ENCODE results near the gene CD274.

CD274 gene

DNA sequence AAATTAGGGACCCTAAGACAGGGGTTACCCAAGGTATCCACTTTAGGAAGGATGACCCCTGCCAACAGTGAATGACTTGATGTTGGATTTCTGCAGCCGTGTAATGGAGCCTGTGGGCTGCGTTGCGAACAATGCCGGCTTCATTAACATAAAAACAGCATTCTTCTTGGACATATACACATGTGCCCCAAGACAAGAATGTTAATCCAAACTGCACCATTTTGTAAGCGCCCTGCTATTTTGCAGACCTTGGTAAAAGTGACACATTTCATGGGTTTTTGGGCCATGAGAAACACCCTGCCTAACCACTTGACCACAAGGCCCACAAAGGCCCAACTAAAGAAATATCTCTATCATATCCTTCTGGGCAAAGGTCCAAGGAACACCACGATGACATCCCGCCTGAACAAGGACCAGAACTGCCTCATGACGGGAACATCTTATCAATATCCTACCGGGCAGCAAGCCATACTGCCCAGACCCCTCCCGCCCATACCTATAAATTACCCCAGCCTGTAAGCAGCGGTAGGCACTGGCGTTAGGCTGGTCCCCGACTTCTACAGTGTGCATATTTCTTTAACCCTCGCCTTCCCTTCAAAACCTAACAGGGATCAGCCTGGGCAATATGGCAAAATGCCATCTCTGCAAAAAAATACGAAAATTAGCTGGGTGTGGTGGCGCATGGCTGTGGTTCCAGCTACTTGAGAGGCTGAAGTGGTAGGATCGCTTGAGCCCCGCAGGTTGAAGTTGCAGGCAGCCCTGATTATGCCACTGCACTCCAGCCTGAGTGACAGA, 50.3 kb downstream of the CD274 start:
- H3K4me2 ChIP-seq (ENCODE audit: low read length), result no peak overlapping the region
- no peaks in the 10 kb centered on the region for H3K27me3 ChIP-seq (ENCODE audit: insufficient read depth, low read length)
- no peak overlapping the region for H3K9ac ChIP-seq (ENCODE audit: low read length)
- H3K4me1 ChIP-seq (ENCODE audit: insufficient read depth, low read length, severe bottlenecking), result no peaks in the 10 kb centered on the region
- no peak overlapping the region for H2AFZ ChIP-seq (ENCODE audit: low read length)
- peaks cover 2% of the 10 kb centered on the region; the same call in 1 of the 2 replicates for H3K9me3 ChIP-seq (ENCODE audit: low read length)
- no peaks in the 10 kb centered on the region for H3F3A ChIP-seq (ENCODE audit: insufficient read depth, low read length)
- no peaks in the 10 kb centered on the region for H3K9me2 ChIP-seq (ENCODE audit: low read depth, low read length)
- TF ChIP-seq, protein P1, sequence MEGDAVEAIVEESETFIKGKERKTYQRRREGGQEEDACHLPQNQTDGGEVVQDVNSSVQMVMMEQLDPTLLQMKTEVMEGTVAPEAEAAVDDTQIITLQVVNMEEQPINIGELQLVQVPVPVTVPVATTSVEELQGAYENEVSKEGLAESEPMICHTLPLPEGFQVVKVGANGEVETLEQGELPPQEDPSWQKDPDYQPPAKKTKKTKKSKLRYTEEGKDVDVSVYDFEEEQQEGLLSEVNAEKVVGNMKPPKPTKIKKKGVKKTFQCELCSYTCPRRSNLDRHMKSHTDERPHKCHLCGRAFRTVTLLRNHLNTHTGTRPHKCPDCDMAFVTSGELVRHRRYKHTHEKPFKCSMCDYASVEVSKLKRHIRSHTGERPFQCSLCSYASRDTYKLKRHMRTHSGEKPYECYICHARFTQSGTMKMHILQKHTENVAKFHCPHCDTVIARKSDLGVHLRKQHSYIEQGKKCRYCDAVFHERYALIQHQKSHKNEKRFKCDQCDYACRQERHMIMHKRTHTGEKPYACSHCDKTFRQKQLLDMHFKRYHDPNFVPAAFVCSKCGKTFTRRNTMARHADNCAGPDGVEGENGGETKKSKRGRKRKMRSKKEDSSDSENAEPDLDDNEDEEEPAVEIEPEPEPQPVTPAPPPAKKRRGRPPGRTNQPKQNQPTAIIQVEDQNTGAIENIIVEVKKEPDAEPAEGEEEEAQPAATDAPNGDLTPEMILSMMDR (IDR thresholded peaks at IDR 0.05; ENCODE audit: low read length), result no peak
- TF ChIP-seq EZH2 (IDR thresholded peaks at IDR 0.05; ENCODE audit: borderline replicate concordance, low read length), result no peak
- no peaks in the 10 kb centered on the region for H3K36me3 ChIP-seq (ENCODE audit: insufficient read depth, low read length)
- no peak overlapping the region for H3K4me3 ChIP-seq (ENCODE audit: low read depth, low read length, poor library complexity, severe bottlenecking)
- no peaks in the 10 kb centered on the region for H3K79me2 ChIP-seq (ENCODE audit: insufficient read depth, low read length)
- no peak overlapping the region for H3K27ac ChIP-seq (ENCODE audit: low read depth, low read length, poor library complexity, severe bottlenecking)
- H4K20me1 ChIP-seq (ENCODE audit: insufficient read depth, low read length), result no peaks in the 10 kb centered on the region

- no peaks in the 10 kb centered on the region for H3K27me3 ChIP-seq (ENCODE audit: insufficient read depth, low read length)
- no peaks in the 10 kb centered on the region for H3F3A ChIP-seq (ENCODE audit: insufficient read depth, low read length)
- H3K36me3 ChIP-seq (ENCODE audit: insufficient read depth, low read length), result no peaks in the 10 kb centered on the region
- H3K4me2 ChIP-seq (ENCODE audit: low read length), result no peak overlapping the region
- no peak overlapping the region for H2AFZ ChIP-seq (ENCODE audit: low read length)
- TF ChIP-seq, protein P1 (IDR thresholded peaks at IDR 0.05; ENCODE audit: low read length), result no peak
- no peak for TF ChIP-seq EZH2 (IDR thresholded peaks at IDR 0.05; ENCODE audit: borderline replicate concordance, low read length)
- H3K9ac ChIP-seq (ENCODE audit: low read length), result no peak overlapping the region
- H3K9me2 ChIP-seq (ENCODE audit: low read depth, low read length), result no peaks in the 10 kb centered on the region
- no peaks in the 10 kb centered on the region for H3K4me1 ChIP-seq (ENCODE audit: insufficient read depth, low read length, severe bottlenecking)
- H3K79me2 ChIP-seq (ENCODE audit: insufficient read depth, low read length), result no peaks in the 10 kb centered on the region
- H3K4me3 ChIP-seq (ENCODE audit: low read depth, low read length, poor library complexity, severe bottlenecking), result no peak overlapping the region
- H3K9me3 ChIP-seq (ENCODE audit: low read length), result peaks cover 2% of the 10 kb centered on the region; the same call in 1 of the 2 replicates
- H3K27ac ChIP-seq (ENCODE audit: low read depth, low read length, poor library complexity, severe bottlenecking), result no peak overlapping the region
- no peaks in the 10 kb centered on the region for H4K20me1 ChIP-seq (ENCODE audit: insufficient read depth, low read length)
Measured at GRCh38 chr9:5502553-5502952, 52.2 kb downstream of the CD274 start.

- H3K4me1 ChIP-seq (ENCODE audit: insufficient read depth, low read length, severe bottlenecking), result no peaks in the 10 kb centered on the region
- no peak for TF ChIP-seq EZH2 (IDR thresholded peaks at IDR 0.05; ENCODE audit: borderline replicate concordance, low read length)
- TF ChIP-seq, protein P1 (IDR thresholded peaks at IDR 0.05; ENCODE audit: low read length), result no peak
- H3K27me3 ChIP-seq (ENCODE audit: insufficient read depth, low read length), result no peaks in the 10 kb centered on the region
- H3K9me2 ChIP-seq (ENCODE audit: low read depth, low read length), result no peaks in the 10 kb centered on the region
- no peaks in the 10 kb centered on the region for H3K36me3 ChIP-seq (ENCODE audit: insufficient read depth, low read length)
- H2AFZ ChIP-seq (ENCODE audit: low read length), result no peak overlapping the region
- no peak overlapping the region for H3K4me3 ChIP-seq (ENCODE audit: low read depth, low read length, poor library complexity, severe bottlenecking)
- no peak overlapping the region for H3K4me2 ChIP-seq (ENCODE audit: low read length)
- H3K9me3 ChIP-seq (ENCODE audit: low read length), result no peaks in the 10 kb centered on the region
- H3F3A ChIP-seq (ENCODE audit: insufficient read depth, low read length), result no peaks in the 10 kb centered on the region
- no peak overlapping the region for H3K27ac ChIP-seq (ENCODE audit: low read depth, low read length, poor library complexity, severe bottlenecking)
- H3K79me2 ChIP-seq (ENCODE audit: insufficient read depth, low read length), result no peaks in the 10 kb centered on the region
- H4K20me1 ChIP-seq (ENCODE audit: insufficient read depth, low read length), result no peaks in the 10 kb centered on the region
- H3K9ac ChIP-seq (ENCODE audit: low read length), result no peak overlapping the region
Measured at GRCh38 chr9:5509573-5509972, 59.2 kb downstream of the CD274 start.

Measured in OCI-LY1 (cell line).